GM12891 (cell line): ENCODE measurements around the gene ZBTB22.
"Not testable (repeated sequence)": the region's sequence is repeated elsewhere in the genome, so short reads cannot be mapped to it uniquely, and the experiment has no call there.

Experiments
- DNase-seq: peaks from one replicate; pipeline ENCODE4 v3.0.0; 2011; ENCODE audit warnings: low spot score; ENCODE audit not compliant: insufficient read length
- FAIRE-seq: peaks from 2 replicates; lab custom pipeline; 2011; peaks lifted over from hg19 to GRCh38; lab: Jason Lieb, UNC
- PAX5 ChIP-seq: IDR thresholded peaks from 2 replicates; pipeline ENCODE4 v1.6.1; 2011; ENCODE audit warnings: low read length, moderate library complexity, mild to moderate bottlenecking; ENCODE audit not compliant: insufficient read depth, severe bottlenecking
- POLR2A ChIP-seq: IDR thresholded peaks from 2 replicates; pipeline ENCODE4 v1.6.1; 2011; ENCODE audit warnings: low read depth, low read length, control low read depth
- POLR2AphosphoS5 ChIP-seq: IDR thresholded peaks from 2 replicates; pipeline ENCODE4 v1.6.1; 2011; ENCODE audit warnings: low read depth, low read length, control low read depth
- POU2F2 ChIP-seq: IDR thresholded peaks from 2 replicates; pipeline ENCODE4 v1.6.1; 2011; ENCODE audit warnings: low read depth, mild to moderate bottlenecking, control low read depth, low read length, moderate library complexity
- SPI1 ChIP-seq: IDR thresholded peaks from 2 replicates; pipeline ENCODE4 v1.6.1; 2011; ENCODE audit warnings: low read depth, low read length, control low read depth
- TAF1 ChIP-seq: IDR thresholded peaks from 2 replicates; pipeline ENCODE4 v1.6.1; 2011; ENCODE audit warnings: low read depth, low read length, control low read depth

Gene ZBTB22

GRCh38 chr6:33344701-33345697 is 27.5 kb upstream of the ZBTB22 start:
- FAIRE-seq (peak; percentile 23), DNase-seq (peak; percentile 35)

GRCh38 chr6:33343953-33344611 is 26.5 kb upstream of the ZBTB22 start:
- DNase-seq = no peak
- no peak for FAIRE-seq
- TF ChIP-seq POLR2AphosphoS5 (no peak), POU2F2 (no peak), PAX5 (no peak), SPI1 (peak; percentile 62), POLR2A (no peak), TAF1 (no peak)

More at GRCh38 chr6:33344701-33345697, 27.5 kb upstream of the ZBTB22 start:
- TF ChIP-seq TAF1 (no peak), POLR2A (no peak), POU2F2 (no peak)

- FAIRE-seq, DNase-seq: not testable (repeated sequence)
Observed at GRCh38 chr6:33343606-33343952, 26.0 kb upstream of the ZBTB22 start.

GRCh38 chr6:33339193-33339592 is 21.6 kb upstream of the ZBTB22 start:
- FAIRE-seq (no peak), DNase-seq (no peak)
- no peak for TF ChIP-seq SPI1
- no peak for TF ChIP-seq POU2F2
- no peak for TF ChIP-seq TAF1
- TF ChIP-seq POLR2AphosphoS5 = no peak
- TF ChIP-seq PAX5 = no peak
- TF ChIP-seq POLR2A = no peak

GRCh38 chr6:33336495-33336894 is 19.0 kb upstream of the ZBTB22 start:
- FAIRE-seq (no peak), DNase-seq (no peak)
- TF ChIP-seq PAX5 (no peak), SPI1 (no peak), POLR2A (no peak), POLR2AphosphoS5 (no peak), TAF1 (no peak), POU2F2 (no peak)

GRCh38 chr6:33335916-33336315 is 18.4 kb upstream of the ZBTB22 start:
- TF ChIP-seq POU2F2 = no peak
- TF ChIP-seq SPI1 = peak; percentile 57
- TF ChIP-seq PAX5 = no peak

GRCh38 chr6:33333666-33334065 is 16.1 kb upstream of the ZBTB22 start:
- TF ChIP-seq PAX5 = no peak
- TF ChIP-seq TAF1 = no peak
- no peak for TF ChIP-seq POLR2A
- TF ChIP-seq POU2F2 = no peak
- TF ChIP-seq POLR2AphosphoS5 = no peak
- no peak for TF ChIP-seq SPI1
- DNase-seq (no peak), FAIRE-seq (no peak)

More at GRCh38 chr6:33335916-33336315, 18.4 kb upstream of the ZBTB22 start:
- no peak for DNase-seq
- no peak for FAIRE-seq

GRCh38 chr6:33330736-33331135 is 13.2 kb upstream of the ZBTB22 start:
- no peak for DNase-seq
- no peak for TF ChIP-seq SPI1
- TF ChIP-seq POLR2A = no peak
- no peak for TF ChIP-seq TAF1
- no peak for FAIRE-seq

- no peak for DNase-seq
- FAIRE-seq = no peak
- no peak for TF ChIP-seq SPI1
Observed at GRCh38 chr6:33329058-33329457, 11.5 kb upstream of the ZBTB22 start.

GRCh38 chr6:33324125-33324524 is 6.6 kb upstream of the ZBTB22 start:
- no peak for FAIRE-seq
- TF ChIP-seq SPI1 (peak; percentile 81), POLR2A (no peak)
- no peak for DNase-seq

GRCh38 chr6:33323623-33323948 is 6.0 kb upstream of the ZBTB22 start:
- TF ChIP-seq POU2F2 (no peak), TAF1 (no peak), POLR2AphosphoS5 (no peak), PAX5 (no peak), POLR2A (no peak), SPI1 (no peak)
- FAIRE-seq (no peak), DNase-seq (no peak)
